ENCODE results near the gene PSMD11. TPM values are rescaled to one million over a fixed set of nuclear protein-coding genes. Genes with fewer than 3 reads are reported as not detected.
"Not testable (repeated sequence)": the region's sequence is repeated elsewhere in the genome, so short reads cannot be mapped to it uniquely, and the experiment has no call there.

PSMD11 gene
- total RNA-seq, 1 experiment from 2014 or later: 96.0 TPM

GRCh38 chr17:32510466-32510865 is 66.2 kb downstream of the PSMD11 start:
- no peak for DNase-seq (ENCODE audit: low read depth)

- DNase-seq (ENCODE audit: low read depth): no peak
These were observed 68.0 kb downstream of the PSMD11 start for GRCh38 chr17:32512328-32512727.

GRCh38 chr17:32513579-32513978 is 69.3 kb downstream of the PSMD11 start:
- DNase-seq (ENCODE audit: low read depth): no peak

GRCh38 chr17:32514606-32515005 is 70.3 kb downstream of the PSMD11 start:
- DNase-seq (ENCODE audit: low read depth): no peak

- no peak for DNase-seq (ENCODE audit: low read depth)
These were observed 71.5 kb downstream of the PSMD11 start for GRCh38 chr17:32515677-32516383.

- no peak for DNase-seq (ENCODE audit: low read depth)
These were observed 72.1 kb downstream of the PSMD11 start for GRCh38 chr17:32516450-32516849.

- no peak for DNase-seq (ENCODE audit: low read depth)
These were observed 72.8 kb downstream of the PSMD11 start for GRCh38 chr17:32516940-32517701.

GRCh38 chr17:32517982-32518381 is 73.7 kb downstream of the PSMD11 start:
- peak; percentile 49 for DNase-seq (ENCODE audit: low read depth)

- DNase-seq (ENCODE audit: low read depth): no peak
These were observed 74.4 kb downstream of the PSMD11 start for GRCh38 chr17:32518646-32519227.

- DNase-seq (ENCODE audit: low read depth): peak; percentile 77
These were observed 75.2 kb downstream of the PSMD11 start for GRCh38 chr17:32519228-32520103.

- peak; percentile 61 for DNase-seq (ENCODE audit: low read depth)
These were observed 75.9 kb downstream of the PSMD11 start for GRCh38 chr17:32520104-32520701.

- no peak for DNase-seq (ENCODE audit: low read depth)
These were observed 76.6 kb downstream of the PSMD11 start for GRCh38 chr17:32520737-32521404.

- DNase-seq (ENCODE audit: low read depth): no peak
These were observed 78.8 kb downstream of the PSMD11 start for GRCh38 chr17:32523017-32523680.

GRCh38 chr17:32523827-32524552 is 79.7 kb downstream of the PSMD11 start:
- no peak for DNase-seq (ENCODE audit: low read depth)

GRCh38 chr17:32524553-32524880 is 80.2 kb downstream of the PSMD11 start:
- not testable (repeated sequence) for DNase-seq (ENCODE audit: low read depth)

GRCh38 chr17:32525122-32525521 is 80.8 kb downstream of the PSMD11 start:
- peak; percentile 96 for DNase-seq (ENCODE audit: low read depth)

- no peak for DNase-seq (ENCODE audit: low read depth)
These were observed 82.8 kb downstream of the PSMD11 start for GRCh38 chr17:32527146-32527545.

- DNase-seq (ENCODE audit: low read depth): no peak
These were observed 84.5 kb downstream of the PSMD11 start for GRCh38 chr17:32528825-32529224.

- no peak for DNase-seq (ENCODE audit: low read depth)
These were observed 85.3 kb downstream of the PSMD11 start for GRCh38 chr17:32529604-32530003.

All from LHCN-M2 (cell line).